DND-41 (cell line): Measurements from ENCODE around the gene TAF1.
"Not testable (repeated sequence)": the region's sequence is repeated elsewhere in the genome, so short reads cannot be mapped to it uniquely, and the experiment has no call there.

Experiments
- ATAC-seq: fragments of 200-7000 bp; cut with Tn5 transposase; 3 replicates; pipeline ENCODE4 v1.9.1; 2021; ENCODE audit warnings: low read depth; ENCODE audit not compliant: insufficient read depth
- DNase-seq: peaks from one replicate; pipeline ENCODE4 v3.0.0-alpha.2; 2020
- H2AFZ ChIP-seq: 2 replicates; pipeline ENCODE4 v1.6.0; 2012; ENCODE audit warnings: low read depth, low read length
- H3K27ac ChIP-seq: 2 replicates; pipeline ENCODE4 v1.5.1; 2012; ENCODE audit warnings: low read length, inconsistent platforms
- H3K27me3 ChIP-seq: fragments of 200-600 bp; sonication (generic); 2 replicates; pipeline ENCODE4 v1.6.0; 2012; ENCODE audit warnings: low read length, mild to moderate bottlenecking, inconsistent platforms; ENCODE audit not compliant: insufficient read depth, poor library complexity
- H3K36me3 ChIP-seq: 2 replicates; pipeline ENCODE4 v1.5.1; 2012; ENCODE audit warnings: low read length, inconsistent platforms; ENCODE audit not compliant: insufficient read depth
- H3K4me1 ChIP-seq: 2 replicates; pipeline ENCODE4 v1.5.1; 2012; ENCODE audit warnings: mild to moderate bottlenecking, low read length; ENCODE audit not compliant: insufficient read depth
- H3K4me2 ChIP-seq: 2 replicates; pipeline ENCODE4 v1.6.0; 2012; ENCODE audit warnings: mild to moderate bottlenecking, moderate library complexity, low read length, inconsistent platforms; ENCODE audit not compliant: insufficient read depth
- H3K4me3 ChIP-seq, 2 experiments: fragments of 200-600 bp in 1 of 2; shearing (Covaris generic) in 1 of 2; 2 replicates each; pipeline ENCODE4 v1.5.1; 2012 to 2016; ENCODE audit warnings: inconsistent platforms in 2 of 2, low read length in 2 of 2, mild to moderate bottlenecking in 2 of 2, low read depth in 1 of 2, moderate library complexity in 1 of 2
- H3K79me2 ChIP-seq: 2 replicates; pipeline ENCODE4 v1.6.0; 2012; ENCODE audit warnings: low read length, inconsistent platforms; ENCODE audit not compliant: insufficient read depth
- H3K9ac ChIP-seq: 2 replicates; pipeline ENCODE4 v1.6.0; 2012; ENCODE audit warnings: low read depth, mild to moderate bottlenecking, inconsistent platforms, low read length, moderate library complexity
- H3K9me3 ChIP-seq: 2 replicates; pipeline ENCODE4 v1.5.1; 2012; ENCODE audit warnings: low read length, moderate library complexity, mild to moderate bottlenecking, inconsistent platforms; ENCODE audit not compliant: insufficient read depth, severe bottlenecking
- H4K20me1 ChIP-seq: 2 replicates; pipeline ENCODE4 v1.6.0; 2012; ENCODE audit warnings: low read length; ENCODE audit not compliant: insufficient read depth
- EZH2 ChIP-seq: IDR thresholded peaks from 3 replicates; pipeline ENCODE4 v1.6.1; 2012; ENCODE audit warnings: borderline replicate concordance, low read depth, mild to moderate bottlenecking, moderate library complexity, low read length, inconsistent platforms; ENCODE audit not compliant: severe bottlenecking
- TF ChIP-seq, protein P1 (sequence below): IDR thresholded peaks from 2 replicates; pipeline ENCODE4 v1.5.1; 2012; ENCODE audit warnings: borderline replicate concordance, low read length, moderate library complexity, mild to moderate bottlenecking; ENCODE audit not compliant: poor library complexity, severe bottlenecking; ENCODE audit errors: extremely low read depth

TAF1 gene, protein sequence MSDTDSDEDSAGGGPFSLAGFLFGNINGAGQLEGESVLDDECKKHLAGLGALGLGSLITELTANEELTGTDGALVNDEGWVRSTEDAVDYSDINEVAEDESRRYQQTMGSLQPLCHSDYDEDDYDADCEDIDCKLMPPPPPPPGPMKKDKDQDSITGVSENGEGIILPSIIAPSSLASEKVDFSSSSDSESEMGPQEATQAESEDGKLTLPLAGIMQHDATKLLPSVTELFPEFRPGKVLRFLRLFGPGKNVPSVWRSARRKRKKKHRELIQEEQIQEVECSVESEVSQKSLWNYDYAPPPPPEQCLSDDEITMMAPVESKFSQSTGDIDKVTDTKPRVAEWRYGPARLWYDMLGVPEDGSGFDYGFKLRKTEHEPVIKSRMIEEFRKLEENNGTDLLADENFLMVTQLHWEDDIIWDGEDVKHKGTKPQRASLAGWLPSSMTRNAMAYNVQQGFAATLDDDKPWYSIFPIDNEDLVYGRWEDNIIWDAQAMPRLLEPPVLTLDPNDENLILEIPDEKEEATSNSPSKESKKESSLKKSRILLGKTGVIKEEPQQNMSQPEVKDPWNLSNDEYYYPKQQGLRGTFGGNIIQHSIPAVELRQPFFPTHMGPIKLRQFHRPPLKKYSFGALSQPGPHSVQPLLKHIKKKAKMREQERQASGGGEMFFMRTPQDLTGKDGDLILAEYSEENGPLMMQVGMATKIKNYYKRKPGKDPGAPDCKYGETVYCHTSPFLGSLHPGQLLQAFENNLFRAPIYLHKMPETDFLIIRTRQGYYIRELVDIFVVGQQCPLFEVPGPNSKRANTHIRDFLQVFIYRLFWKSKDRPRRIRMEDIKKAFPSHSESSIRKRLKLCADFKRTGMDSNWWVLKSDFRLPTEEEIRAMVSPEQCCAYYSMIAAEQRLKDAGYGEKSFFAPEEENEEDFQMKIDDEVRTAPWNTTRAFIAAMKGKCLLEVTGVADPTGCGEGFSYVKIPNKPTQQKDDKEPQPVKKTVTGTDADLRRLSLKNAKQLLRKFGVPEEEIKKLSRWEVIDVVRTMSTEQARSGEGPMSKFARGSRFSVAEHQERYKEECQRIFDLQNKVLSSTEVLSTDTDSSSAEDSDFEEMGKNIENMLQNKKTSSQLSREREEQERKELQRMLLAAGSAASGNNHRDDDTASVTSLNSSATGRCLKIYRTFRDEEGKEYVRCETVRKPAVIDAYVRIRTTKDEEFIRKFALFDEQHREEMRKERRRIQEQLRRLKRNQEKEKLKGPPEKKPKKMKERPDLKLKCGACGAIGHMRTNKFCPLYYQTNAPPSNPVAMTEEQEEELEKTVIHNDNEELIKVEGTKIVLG (N-terminal part only)

DNA sequence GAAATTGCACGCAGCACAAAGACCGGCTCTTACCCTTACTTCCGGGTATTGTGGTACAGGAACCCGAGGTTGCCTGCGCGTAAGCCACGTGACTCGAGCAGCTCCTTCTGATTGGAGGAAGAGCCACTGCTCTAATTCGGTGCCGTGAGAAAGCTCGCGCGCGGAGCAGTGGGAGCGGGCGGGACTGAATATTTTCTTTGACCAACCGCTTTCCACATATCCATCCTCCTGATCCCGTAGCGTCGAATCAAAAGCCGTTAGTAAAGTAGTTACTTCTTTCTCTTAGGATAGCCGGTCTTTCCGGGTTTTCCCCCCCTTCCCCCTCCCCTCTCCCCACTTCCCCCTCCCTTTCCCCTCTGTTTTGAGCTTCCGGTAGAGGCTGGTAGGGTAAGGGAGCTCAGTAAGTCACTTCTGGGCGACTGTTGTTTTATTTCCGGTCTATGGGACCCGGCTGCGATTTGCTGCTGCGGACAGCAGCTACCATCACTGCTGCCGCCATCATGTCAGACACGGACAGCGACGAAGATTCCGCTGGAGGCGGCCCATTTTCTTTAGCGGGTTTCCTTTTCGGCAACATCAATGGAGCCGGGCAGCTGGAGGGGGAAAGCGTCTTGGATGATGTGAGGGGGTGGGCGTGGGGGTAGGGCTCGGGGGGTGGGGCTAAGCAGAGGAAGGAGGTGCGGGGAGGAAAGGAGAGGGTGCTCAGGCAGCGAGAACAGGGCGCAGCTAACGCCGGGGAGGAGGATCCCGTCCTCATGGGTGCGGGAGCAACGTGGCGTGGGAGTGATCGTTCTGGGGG is at the start of gene TAF1:
TSS of gene TAF1 (plus strand) at position 483 of the 799 bp plus-strand sequence. CDS start at position 501, 18 bp downstream.
- H2AFZ ChIP-seq: peak within 1 kb of the TSS; percentile 78
- peaks cover 29% of the 10 kb centered on the region for H3K36me3 ChIP-seq
- ATAC-seq: peak; percentile 90
- peaks cover 50% of the 10 kb centered on the region for H3K79me2 ChIP-seq
- peak within 1 kb of the TSS; percentile 99 for H3K27ac ChIP-seq
- DNase-seq: peak; percentile 95
- peak within 1 kb of the TSS; percentile 96 for H3K9ac ChIP-seq
- H3K4me1 ChIP-seq: peaks cover 37% of the 10 kb centered on the region
- no peaks in the 10 kb centered on the region for H3K9me3 ChIP-seq
- H3K4me2 ChIP-seq: peak within 1 kb of the TSS; percentile 88
- H3K4me3 ChIP-seq: peak within 1 kb of the TSS; percentile 82 to 99
- H3K27me3 ChIP-seq: no peaks in the 10 kb centered on the region
- no peak for TF ChIP-seq EZH2
- TF ChIP-seq, protein P1, sequence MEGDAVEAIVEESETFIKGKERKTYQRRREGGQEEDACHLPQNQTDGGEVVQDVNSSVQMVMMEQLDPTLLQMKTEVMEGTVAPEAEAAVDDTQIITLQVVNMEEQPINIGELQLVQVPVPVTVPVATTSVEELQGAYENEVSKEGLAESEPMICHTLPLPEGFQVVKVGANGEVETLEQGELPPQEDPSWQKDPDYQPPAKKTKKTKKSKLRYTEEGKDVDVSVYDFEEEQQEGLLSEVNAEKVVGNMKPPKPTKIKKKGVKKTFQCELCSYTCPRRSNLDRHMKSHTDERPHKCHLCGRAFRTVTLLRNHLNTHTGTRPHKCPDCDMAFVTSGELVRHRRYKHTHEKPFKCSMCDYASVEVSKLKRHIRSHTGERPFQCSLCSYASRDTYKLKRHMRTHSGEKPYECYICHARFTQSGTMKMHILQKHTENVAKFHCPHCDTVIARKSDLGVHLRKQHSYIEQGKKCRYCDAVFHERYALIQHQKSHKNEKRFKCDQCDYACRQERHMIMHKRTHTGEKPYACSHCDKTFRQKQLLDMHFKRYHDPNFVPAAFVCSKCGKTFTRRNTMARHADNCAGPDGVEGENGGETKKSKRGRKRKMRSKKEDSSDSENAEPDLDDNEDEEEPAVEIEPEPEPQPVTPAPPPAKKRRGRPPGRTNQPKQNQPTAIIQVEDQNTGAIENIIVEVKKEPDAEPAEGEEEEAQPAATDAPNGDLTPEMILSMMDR: no peak
- peaks cover 9% of the 10 kb centered on the region; the same call in 1 of the 2 replicates for H4K20me1 ChIP-seq

DNA sequence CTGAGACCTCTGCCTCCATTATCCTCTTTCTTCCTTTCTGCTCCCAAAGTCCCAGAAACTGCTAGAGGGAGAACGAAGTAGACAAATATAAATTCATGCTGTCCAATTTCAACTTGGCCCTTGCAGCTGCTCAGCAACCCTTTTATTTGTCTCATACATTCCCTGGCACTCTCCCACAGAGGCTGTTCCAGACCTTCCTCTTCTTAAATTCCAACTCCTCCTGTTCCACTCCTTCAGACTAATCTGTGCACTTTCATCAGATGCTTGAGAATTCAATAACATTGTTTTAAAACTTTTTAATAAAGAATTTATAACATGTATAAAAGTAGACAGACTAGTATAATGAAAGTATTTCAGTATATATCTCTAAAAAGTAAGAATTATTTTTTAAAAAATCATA is 49.2 kb upstream of the TAF1 start:
- not testable (repeated sequence) for H3K79me2 ChIP-seq, H3K27me3 ChIP-seq, H3K9me3 ChIP-seq, H3K4me2 ChIP-seq, H3K36me3 ChIP-seq, H3K4me3 ChIP-seq, H3K27ac ChIP-seq, H3K4me1 ChIP-seq, H3K9ac ChIP-seq, DNase-seq, ATAC-seq, H2AFZ ChIP-seq, H4K20me1 ChIP-seq

DNA sequence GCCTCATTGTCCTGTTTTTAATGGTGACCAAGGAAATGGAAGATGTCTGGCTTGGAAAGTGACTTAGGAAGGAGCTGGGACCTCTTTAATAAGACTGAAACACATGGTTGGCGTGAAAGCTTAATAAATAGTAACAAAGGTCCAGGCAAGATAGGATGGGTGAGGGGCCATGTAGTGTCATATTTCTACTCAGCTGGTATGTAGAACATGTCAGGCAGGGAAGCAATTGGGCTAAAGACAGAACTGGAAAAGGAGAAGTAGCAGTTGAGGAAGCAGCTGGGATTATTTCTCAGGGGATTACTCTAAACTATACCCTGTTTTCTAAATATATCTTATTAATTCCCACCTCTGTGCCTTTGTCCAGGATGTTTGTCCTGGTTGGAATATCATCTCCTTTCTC is 46.0 kb upstream of the TAF1 start:
- TF ChIP-seq EZH2: no peak
- TF ChIP-seq, protein P1: no peak
- Histone ChIP-seq H3K27me3 (no peaks in the 10 kb centered on the region), H3K36me3 (0 out of 2 replicates have a peak, but pooled peaks cover 3% of the 10 kb centered on the region), H3K9ac (no peak overlapping the region), H3K9me3 (no peaks in the 10 kb centered on the region), H3K4me3 (no peak overlapping the region), H3K79me2 (no peaks in the 10 kb centered on the region), H2AFZ (no peak overlapping the region), H3K4me2 (no peak overlapping the region), H4K20me1 (no peaks in the 10 kb centered on the region), H3K4me1 (no peaks in the 10 kb centered on the region), H3K27ac (no peak overlapping the region)
- ATAC-seq: no peak
- no peak for DNase-seq
